Measurements from ENCODE around the gene USP49. TPM values are rescaled to one million over a fixed set of nuclear protein-coding genes. Genes with fewer than 3 reads are reported as not detected.

USP49 gene
- total and polyA plus RNA-seq, 3 experiments from 2014 or later, result 0.59 to 5.2 (median 5.0) TPM

- Mint-ChIP-seq H3K9me3 (no peaks in the 10 kb centered on the region), H3K36me3 (peaks cover 0 to 27% (median 3%) of the 10 kb centered on the region in 3 donors), H3K27me3 (no peaks in the 10 kb centered on the region), H3K4me3 (no peak overlapping the region), H3K4me1 (no peaks in the 10 kb centered on the region), H3K27ac (no peak overlapping the region)
- Histone ChIP-seq H3K4me1 (ENCODE audit: insufficient read depth, low read length) (no peaks in the 10 kb centered on the region), H3K27ac (ENCODE audit: low read depth, low read length) (no peak overlapping the region), H3K36me3 (ENCODE audit: insufficient read depth, low read length) (no peaks in the 10 kb centered on the region), H3K27me3 (ENCODE audit: insufficient read depth, low read length, poor library complexity, severe bottlenecking) (no peaks in the 10 kb centered on the region), H3K4me3 (ENCODE audit: low read length) (no peak overlapping the region), H3K9me3 (ENCODE audit: low read length) (no peaks in the 10 kb centered on the region)
- ChIA-PET CTCF (interaction anchor here (1.2 kb wide), 1 partner anchor 12 kb away, joined by 4 read pairs; the partner anchor contains the start of gene TOMM6), POLR2A (no interaction called here)
- DNase-seq, result no peak
Observed at GRCh38 chr6:41799559-41799911, 95.6 kb downstream of the USP49 start.

GRCh38 chr6:41798901-41799558 is 96.1 kb downstream of the USP49 start:
- Mint-ChIP-seq H3K36me3 (peaks cover 0 to 30% (median 1%) of the 10 kb centered on the region in 3 donors), H3K4me3 (no peak overlapping the region), H3K27ac (peak overlapping the region in 1 of 8 donors; percentile 41), H3K4me1 (no peaks in the 10 kb centered on the region), H3K27me3 (no peaks in the 10 kb centered on the region), H3K9me3 (no peaks in the 10 kb centered on the region)
- Histone ChIP-seq H3K9me3 (ENCODE audit: low read length) (no peaks in the 10 kb centered on the region), H3K27ac (ENCODE audit: low read depth, low read length) (no peak overlapping the region), H3K4me1 (ENCODE audit: insufficient read depth, low read length) (no peaks in the 10 kb centered on the region), H3K27me3 (ENCODE audit: insufficient read depth, low read length, poor library complexity, severe bottlenecking) (no peaks in the 10 kb centered on the region), H3K4me3 (ENCODE audit: low read length) (no peak overlapping the region), H3K36me3 (ENCODE audit: insufficient read depth, low read length) (no peaks in the 10 kb centered on the region)
- no peak for DNase-seq
- POLR2A ChIA-PET, result no interaction called here
- CTCF ChIA-PET, result interaction anchor here (1.2 kb wide), 1 partner anchor 12 kb away, joined by 4 read pairs; the partner anchor contains the start of gene TOMM6

- H3K4me3 Mint-ChIP-seq, result no peak overlapping the region
- no peak overlapping the region for H3K4me3 ChIP-seq (ENCODE audit: low read length)
- peaks cover 0 to 49% (median 5%) of the 10 kb centered on the region in 3 donors for H3K36me3 Mint-ChIP-seq
- peaks cover 0 to 3% (median 0%) of the 10 kb centered on the region in 3 donors for H3K4me1 Mint-ChIP-seq
- H3K27ac Mint-ChIP-seq, result no peak overlapping the region
- no peak for DNase-seq
- no peaks in the 10 kb centered on the region for H3K9me3 ChIP-seq (ENCODE audit: low read length)
- H3K36me3 ChIP-seq (ENCODE audit: insufficient read depth, low read length), result peaks cover 12% of the 10 kb centered on the region
- ChIA-PET CTCF (no interaction called here), POLR2A (no interaction called here)
- no peaks in the 10 kb centered on the region for H3K9me3 Mint-ChIP-seq
- H3K4me1 ChIP-seq (ENCODE audit: insufficient read depth, low read length), result no peaks in the 10 kb centered on the region
- no peaks in the 10 kb centered on the region for H3K27me3 Mint-ChIP-seq
- no peaks in the 10 kb centered on the region for H3K27me3 ChIP-seq (ENCODE audit: insufficient read depth, low read length, poor library complexity, severe bottlenecking)
- H3K27ac ChIP-seq (ENCODE audit: low read depth, low read length), result no peak overlapping the region
Observed at GRCh38 chr6:41796474-41796873, 98.7 kb downstream of the USP49 start.

- H3K4me1 Mint-ChIP-seq, result peaks cover 7 to 24% (median 17%) of the 10 kb centered on the region in 3 donors
- H3K36me3 Mint-ChIP-seq, result peaks cover 0 to 72% (median 14%) of the 10 kb centered on the region in 3 donors
- ChIA-PET CTCF (interaction anchor here (1.3 kb wide), 1 partner anchor 11 kb away, joined by 3 read pairs; the partner anchor contains the start of gene PRICKLE4), POLR2A (no interaction called here)
- DNase-seq, result no peak
- no peaks in the 10 kb centered on the region for H3K27me3 ChIP-seq (ENCODE audit: insufficient read depth, low read length, poor library complexity, severe bottlenecking)
- H3K9me3 Mint-ChIP-seq, result no peaks in the 10 kb centered on the region
- no peak overlapping the region for H3K4me3 ChIP-seq (ENCODE audit: low read length)
- H3K36me3 ChIP-seq (ENCODE audit: insufficient read depth, low read length), result peaks cover 32% of the 10 kb centered on the region
- H3K4me3 Mint-ChIP-seq, result peak overlapping the region in 1 of 7 donors; percentile 50
- H3K4me1 ChIP-seq (ENCODE audit: insufficient read depth, low read length), result no peaks in the 10 kb centered on the region
- H3K27ac ChIP-seq (ENCODE audit: low read depth, low read length), result no peak overlapping the region
- H3K9me3 ChIP-seq (ENCODE audit: low read length), result no peaks in the 10 kb centered on the region
- H3K27ac Mint-ChIP-seq, result peak overlapping the region in 1 of 8 donors; percentile 64
- H3K27me3 Mint-ChIP-seq, result no peaks in the 10 kb centered on the region
Observed at GRCh38 chr6:41791984-41792383, 103.2 kb downstream of the USP49 start.

- Mint-ChIP-seq H3K27ac (peak overlapping the region in 2 of 8 donors; percentile 12 to 37), H3K4me3 (peak overlapping the region in 1 of 7 donors; percentile 9), H3K27me3 (no peaks in the 10 kb centered on the region), H3K4me1 (peaks cover 7 to 24% (median 17%) of the 10 kb centered on the region in 3 donors), H3K9me3 (no peaks in the 10 kb centered on the region), H3K36me3 (peaks cover 0 to 70% (median 13%) of the 10 kb centered on the region in 3 donors)
- ChIA-PET CTCF (interaction anchor here (1.3 kb wide), 1 partner anchor 10 kb away, joined by 3 read pairs; the partner anchor contains the start of gene PRICKLE4), POLR2A (no interaction called here)
- Histone ChIP-seq H3K9me3 (ENCODE audit: low read length) (no peaks in the 10 kb centered on the region), H3K4me3 (ENCODE audit: low read length) (no peak overlapping the region), H3K36me3 (ENCODE audit: insufficient read depth, low read length) (peaks cover 32% of the 10 kb centered on the region), H3K4me1 (ENCODE audit: insufficient read depth, low read length) (no peaks in the 10 kb centered on the region), H3K27ac (ENCODE audit: low read depth, low read length) (no peak overlapping the region), H3K27me3 (ENCODE audit: insufficient read depth, low read length, poor library complexity, severe bottlenecking) (no peaks in the 10 kb centered on the region)
- DNase-seq, result no peak
Observed at GRCh38 chr6:41791305-41791704, 103.9 kb downstream of the USP49 start.

GRCh38 chr6:41790045-41790444 is 105.1 kb downstream of the USP49 start:
- Mint-ChIP-seq H3K36me3 (peaks cover 0 to 63% (median 13%) of the 10 kb centered on the region in 3 donors), H3K27me3 (no peaks in the 10 kb centered on the region), H3K9me3 (no peaks in the 10 kb centered on the region), H3K27ac (peak overlapping the region in 3 of 8 donors; percentile 32 to 88 (median 83)), H3K4me3 (peak overlapping the region in 1 of 7 donors; percentile 83), H3K4me1 (peaks cover 9 to 28% (median 21%) of the 10 kb centered on the region in 3 donors)
- Histone ChIP-seq H3K27ac (ENCODE audit: low read depth, low read length) (no peak overlapping the region), H3K36me3 (ENCODE audit: insufficient read depth, low read length) (peaks cover 32% of the 10 kb centered on the region), H3K4me1 (ENCODE audit: insufficient read depth, low read length) (peaks cover 7% of the 10 kb centered on the region), H3K4me3 (ENCODE audit: low read length) (no peak overlapping the region), H3K9me3 (ENCODE audit: low read length) (no peaks in the 10 kb centered on the region), H3K27me3 (ENCODE audit: insufficient read depth, low read length, poor library complexity, severe bottlenecking) (no peaks in the 10 kb centered on the region)
- DNase-seq, result no peak
- CTCF ChIA-PET, result interaction anchor here (11.2 kb wide), 1 partner anchor 256 kb away, joined by 175 read pairs; the partner anchor contains the start of gene TAF8
- POLR2A ChIA-PET, result no interaction called here

- CTCF ChIA-PET, result interaction anchor here (11.2 kb wide), 1 partner anchor 257 kb away, joined by 175 read pairs; the partner anchor contains the start of gene TAF8
- no peak for DNase-seq
- H3K27ac ChIP-seq (ENCODE audit: low read depth, low read length), result no peak overlapping the region
- H3K9me3 Mint-ChIP-seq, result no peaks in the 10 kb centered on the region
- H3K36me3 ChIP-seq (ENCODE audit: insufficient read depth, low read length), result peaks cover 32% of the 10 kb centered on the region
- H3K36me3 Mint-ChIP-seq, result peaks cover 0 to 57% (median 13%) of the 10 kb centered on the region in 3 donors
- POLR2A ChIA-PET, result no interaction called here
- peaks cover 9 to 31% (median 21%) of the 10 kb centered on the region in 3 donors for H3K4me1 Mint-ChIP-seq
- peaks cover 7% of the 10 kb centered on the region for H3K4me1 ChIP-seq (ENCODE audit: insufficient read depth, low read length)
- no peaks in the 10 kb centered on the region for H3K9me3 ChIP-seq (ENCODE audit: low read length)
- peak overlapping the region; percentile 68 to 97 (median 83) for H3K4me3 Mint-ChIP-seq
- H3K27me3 ChIP-seq (ENCODE audit: insufficient read depth, low read length, poor library complexity, severe bottlenecking), result no peaks in the 10 kb centered on the region
- H3K27ac Mint-ChIP-seq, result peak overlapping the region in 6 of 8 donors; percentile 13 to 94 (median 82)
- no peaks in the 10 kb centered on the region for H3K27me3 Mint-ChIP-seq
- no peak overlapping the region for H3K4me3 ChIP-seq (ENCODE audit: low read length)
Observed at GRCh38 chr6:41789390-41789724, 105.8 kb downstream of the USP49 start.
